NCI-H1417 treated with DMSO at 0.1 percent for 48 hours (cell line): ENCODE data around the gene AEBP1.
"Not testable (repeated sequence)": the region's sequence is repeated elsewhere in the genome, so short reads cannot be mapped to it uniquely, and the experiment has no call there.

Experiments
- DNase-seq: peaks from one replicate; lab custom pipeline; 2025; lab: John Stamatoyannopoulos, UW

AEBP1 gene

DNA sequence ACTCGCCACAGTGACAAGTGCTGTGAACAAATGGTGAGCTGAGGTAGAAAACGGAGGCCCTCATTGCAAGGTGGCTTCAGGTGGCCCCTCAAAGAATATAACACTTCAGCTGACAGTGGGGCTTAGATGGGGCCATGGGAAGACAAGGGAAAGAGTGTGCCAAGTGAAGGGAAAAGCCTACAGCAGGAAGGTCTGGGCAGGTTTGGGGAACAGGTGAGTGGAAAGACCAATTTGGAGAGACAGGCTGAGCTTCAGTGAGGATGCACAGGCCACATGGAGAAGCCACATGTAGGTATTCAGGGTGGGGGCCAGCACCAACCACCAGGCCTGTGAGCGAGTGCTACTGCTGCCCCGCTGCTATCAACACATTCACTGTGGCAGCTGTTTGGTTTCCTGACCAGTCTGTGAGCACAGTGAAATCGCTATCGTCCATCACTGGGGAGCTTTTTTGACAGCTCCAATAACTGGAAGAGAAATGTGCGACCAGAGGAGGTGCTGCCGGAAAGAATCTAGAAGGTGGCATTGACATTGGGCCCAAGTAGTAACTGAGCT is 15.8 kb downstream of the AEBP1 start:
- DNase-seq, result no peak

DNA sequence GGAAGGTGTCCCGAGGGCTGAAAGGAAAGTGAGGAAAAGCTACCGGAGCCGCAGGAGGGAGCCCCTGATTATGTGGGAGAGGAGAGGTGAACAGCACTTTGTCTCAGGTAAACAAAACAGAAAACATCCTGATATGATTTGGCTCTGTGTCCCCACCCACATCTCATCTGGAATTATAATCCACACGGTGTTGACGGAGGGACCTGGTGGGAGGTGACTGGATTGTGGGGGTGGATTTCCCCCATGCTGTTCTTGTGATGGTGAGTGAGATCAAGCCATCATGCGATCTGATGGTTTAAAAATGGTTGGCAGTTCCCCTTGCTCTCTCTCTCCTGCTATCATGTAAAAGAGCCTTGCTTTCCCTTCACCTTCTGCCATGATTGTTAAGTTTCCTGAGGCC is 16.2 kb downstream of the AEBP1 start:
- no peak for DNase-seq

DNA sequence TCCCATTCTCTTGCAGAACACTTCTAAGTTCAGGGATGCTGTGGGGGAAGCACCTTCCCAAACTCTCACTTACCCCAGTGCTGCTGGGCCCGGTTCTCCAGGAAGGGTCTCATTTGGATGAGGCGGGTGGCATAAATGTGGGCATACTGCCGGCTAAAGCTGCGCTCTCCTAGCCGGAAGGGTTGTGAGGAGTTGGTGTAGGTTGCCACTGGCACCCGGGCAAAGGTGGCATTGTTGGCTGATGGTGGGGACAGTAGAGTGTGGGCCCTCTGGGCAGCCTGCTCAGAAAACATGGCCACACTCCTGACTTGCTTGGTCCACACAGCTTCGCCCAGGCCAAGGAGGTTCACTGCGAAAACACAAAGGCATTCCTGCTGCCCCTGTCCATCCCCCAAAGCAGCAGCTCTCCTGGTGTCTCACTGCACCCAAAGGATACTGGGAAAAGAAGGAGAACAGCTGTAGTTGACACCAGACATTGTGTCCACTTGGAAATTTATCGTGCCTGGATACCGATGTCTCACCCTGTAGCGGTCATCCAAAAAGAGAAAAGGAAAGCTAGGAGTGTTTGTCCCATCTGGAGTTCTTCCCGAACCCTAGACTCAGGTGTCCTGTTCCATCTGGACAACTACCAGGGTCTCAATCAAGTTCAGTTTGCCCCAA is 17.7 kb downstream of the AEBP1 start:
- DNase-seq, result no peak

DNA sequence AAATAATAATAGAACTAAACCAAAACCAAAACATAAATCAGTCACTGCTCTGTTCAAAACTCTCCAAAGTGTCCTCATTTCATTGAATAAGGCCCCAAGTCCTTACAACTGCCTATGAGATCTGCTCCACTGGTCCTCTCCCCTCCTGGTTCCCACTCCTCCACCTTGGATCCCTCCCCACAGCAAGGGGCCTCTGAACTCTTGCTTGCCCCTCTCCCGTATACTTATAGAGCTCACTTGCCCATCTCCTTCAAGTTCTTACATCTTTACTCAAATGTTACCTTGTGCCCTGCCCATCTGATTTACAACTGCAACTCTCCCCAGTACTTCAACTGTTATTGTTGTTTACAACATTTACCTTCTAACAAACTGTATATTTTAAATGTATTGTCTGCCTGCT is 18.4 kb downstream of the AEBP1 start:
- DNase-seq, result no peak

DNA sequence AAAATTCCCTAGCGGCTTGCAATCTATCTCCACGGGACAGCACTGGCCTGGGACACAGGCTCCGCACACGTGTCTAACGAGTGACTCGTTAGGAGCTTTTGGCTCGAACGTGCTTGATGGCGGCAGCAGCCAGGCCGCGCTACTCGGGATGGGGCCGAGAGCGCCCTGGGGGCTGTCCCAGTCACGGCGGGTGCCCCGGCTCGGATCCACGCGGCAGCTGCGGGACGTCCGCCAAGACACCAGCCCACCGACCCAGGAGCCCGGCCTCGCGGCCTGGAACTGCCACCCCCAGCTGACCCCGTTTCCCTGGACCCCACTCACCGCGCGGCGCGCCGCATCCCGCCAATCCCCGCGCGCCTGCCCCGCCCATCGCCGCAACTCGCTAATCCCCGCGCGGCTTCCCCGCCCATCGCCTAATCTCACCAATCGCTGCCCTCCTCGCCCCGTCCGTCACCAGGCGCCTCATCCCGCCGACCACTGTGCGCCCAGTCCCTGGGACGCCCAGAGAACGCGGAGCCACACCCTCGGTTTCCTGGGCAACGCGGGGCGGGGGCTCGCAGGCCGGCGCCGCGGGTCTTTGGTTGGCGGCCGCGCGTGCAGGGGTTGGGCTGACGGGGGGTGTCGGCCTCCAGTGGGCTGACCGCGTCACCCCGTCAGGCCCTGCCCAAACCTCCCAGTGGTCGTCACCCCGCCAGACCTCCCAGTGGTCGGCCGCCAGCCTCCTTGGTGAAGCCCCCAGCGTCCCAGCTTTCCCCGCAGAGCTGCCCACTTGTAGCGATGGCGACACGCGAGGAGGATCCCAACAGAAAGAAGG is 19.3 kb downstream of the AEBP1 start, which contains the start of gene POLD2:
TSS of gene POLD2 (minus strand) at position 359 of the 814 bp plus-strand sequence. CDS start 1,495 bp downstream, outside the sequence.
- DNase-seq, result peak; percentile 89

DNA sequence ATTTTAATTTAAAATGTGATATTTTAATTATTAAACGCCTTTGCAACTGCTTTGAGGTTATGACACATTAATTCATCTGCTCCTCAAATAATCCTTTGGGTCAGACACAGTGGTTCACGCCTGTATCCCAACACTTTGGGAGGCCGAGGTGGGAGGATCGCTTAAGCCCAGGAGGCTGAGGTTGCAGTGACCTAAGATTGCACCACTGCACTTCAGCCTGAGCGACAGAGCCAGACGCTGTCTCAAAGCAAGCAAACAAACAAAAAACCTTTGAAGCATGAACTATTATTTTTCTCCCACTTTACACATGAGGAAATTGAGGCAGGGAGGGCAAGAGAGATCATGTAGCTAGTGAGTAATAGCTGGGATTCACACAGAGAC is 20.7 kb downstream of the AEBP1 start:
- DNase-seq, result no peak

DNA sequence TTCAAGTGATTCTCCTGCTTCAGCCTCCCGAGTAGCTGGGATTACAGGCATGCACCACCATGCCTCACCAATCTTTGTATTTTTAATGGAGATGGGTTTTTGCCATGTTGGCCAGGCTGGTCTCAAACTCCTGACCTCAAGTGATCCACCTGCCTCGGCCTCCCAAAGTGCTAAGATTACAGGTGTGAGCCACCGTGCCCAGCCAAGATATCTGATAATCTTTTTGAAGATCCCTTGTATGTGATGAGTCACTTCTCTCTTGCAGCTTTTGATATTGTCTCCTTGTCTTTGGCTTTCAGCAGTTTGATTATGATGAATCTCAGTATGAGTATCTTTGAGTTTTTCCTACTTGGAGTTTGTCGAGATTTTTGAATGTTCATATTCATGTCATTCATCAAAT is 22.4 kb downstream of the AEBP1 start:
- DNase-seq, result not testable (repeated sequence)

DNA sequence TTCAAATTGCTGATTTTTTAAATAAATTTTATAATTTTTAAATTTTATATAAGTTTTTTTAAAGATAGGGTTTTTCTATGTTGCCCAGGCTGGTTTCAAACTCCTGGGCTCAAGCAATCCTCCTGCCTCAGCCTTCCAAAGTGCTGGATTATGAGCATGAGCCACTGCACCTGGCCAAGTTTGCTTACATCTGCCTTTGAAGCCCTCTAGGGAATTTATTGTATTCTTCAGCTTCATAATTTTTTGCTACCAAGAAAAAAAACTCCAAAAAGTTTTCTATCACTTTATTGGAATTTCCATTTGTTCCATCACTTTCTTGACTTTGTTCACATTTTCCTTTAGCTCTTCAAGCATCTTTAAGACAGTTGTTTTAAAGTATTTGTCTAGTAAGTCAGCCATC is 23.0 kb downstream of the AEBP1 start:
- DNase-seq, result no peak

DNA sequence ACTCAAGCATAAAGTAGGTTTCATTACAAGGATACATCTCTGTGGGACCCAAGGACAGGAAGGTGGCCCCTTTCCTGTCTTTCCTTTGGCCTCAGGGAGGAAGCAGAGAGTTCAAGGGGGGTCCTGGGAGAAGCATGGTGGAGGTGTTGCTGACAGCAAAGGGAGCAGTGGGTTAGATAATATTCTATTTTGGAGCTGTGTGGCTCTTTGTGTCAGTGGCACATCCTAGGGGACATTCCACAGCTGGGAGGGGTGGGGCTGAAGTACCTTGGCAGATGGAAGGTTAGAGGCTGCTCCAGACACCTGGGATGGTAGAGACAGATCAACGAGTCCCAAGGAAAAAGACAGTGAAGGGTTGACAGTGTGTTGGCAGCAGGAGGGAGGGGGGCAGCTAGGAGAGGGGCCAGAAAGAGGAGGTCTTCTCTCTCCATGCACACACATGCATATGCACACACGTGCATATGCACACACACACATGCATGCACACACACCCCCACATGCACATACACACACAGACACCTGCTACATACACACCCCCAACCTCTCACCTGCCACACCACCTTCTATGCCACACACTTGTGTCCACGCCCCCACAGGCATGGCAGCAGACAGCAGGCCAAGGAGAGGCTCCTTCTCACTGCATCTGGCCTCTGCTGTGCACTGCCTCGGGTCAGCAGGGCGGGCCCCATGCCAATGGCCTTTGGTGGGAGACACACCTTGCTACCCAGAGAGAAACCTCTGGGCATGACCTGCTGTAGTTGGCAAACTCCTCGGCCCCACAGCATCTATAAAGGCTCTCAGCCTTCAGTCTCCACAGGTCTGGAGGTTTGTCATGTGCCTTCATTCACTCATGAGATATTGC is 24.8 kb downstream of the AEBP1 start:
- DNase-seq, result no peak

DNA sequence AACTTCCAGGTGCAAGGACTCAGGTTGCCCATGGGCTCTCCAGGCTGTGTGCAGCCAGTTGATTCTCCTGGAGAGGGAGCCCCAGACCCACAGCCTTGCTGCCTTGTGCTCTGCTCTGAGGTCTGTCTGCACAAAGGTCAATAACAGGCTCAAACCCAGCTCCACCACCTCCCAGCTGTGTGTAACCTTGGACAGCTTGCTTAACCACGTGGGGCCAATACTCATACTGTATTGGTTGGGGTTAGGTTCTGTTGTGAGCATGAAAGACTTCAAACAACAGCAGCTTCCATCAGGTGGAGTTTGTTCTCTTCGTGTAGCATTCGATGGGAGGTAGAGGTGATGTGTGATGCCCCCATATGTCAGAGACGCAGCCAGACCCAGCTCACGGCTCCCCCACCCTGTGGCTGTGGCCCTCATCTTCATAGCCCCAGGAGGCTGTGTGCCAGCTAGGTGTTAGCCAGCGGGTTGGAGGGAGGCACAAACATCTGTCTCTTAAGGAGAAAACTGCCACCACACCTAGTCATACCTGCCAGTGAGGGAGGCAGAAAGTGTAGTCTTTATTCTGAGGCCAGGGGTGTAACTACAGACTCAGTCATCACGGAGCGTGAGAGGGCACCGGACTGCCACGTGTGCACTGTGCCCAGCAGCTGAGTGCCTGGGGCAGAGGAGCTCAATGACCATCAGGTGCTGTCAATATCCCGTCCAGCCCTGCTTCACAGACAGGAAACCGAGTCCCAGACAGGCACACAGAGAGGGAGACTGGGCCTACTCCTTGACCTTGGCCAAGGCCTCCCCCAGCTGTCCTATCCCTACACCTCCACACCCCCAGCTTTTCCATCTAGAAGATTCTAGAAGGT is 27.3 kb downstream of the AEBP1 start:
- DNase-seq, result no peak

DNA sequence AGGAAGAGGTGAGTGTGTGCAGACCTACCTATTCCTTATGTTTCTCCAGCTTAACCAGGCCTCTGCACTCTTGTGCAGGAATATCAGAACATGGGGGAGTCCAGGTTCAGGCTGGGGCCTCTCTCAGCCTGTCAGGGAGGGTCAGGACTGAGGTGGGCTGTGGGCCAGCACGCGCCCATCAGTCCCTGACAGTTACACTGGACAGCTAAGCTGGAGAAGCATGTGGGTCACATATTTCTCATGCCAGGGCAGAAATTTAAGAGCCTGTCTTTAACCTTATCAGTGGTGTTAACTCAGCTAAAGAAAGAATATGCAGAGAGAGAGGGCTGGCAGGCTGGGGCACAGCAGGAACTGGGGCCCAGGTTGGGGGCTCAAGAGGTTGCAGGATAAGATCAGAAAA is 27.9 kb downstream of the AEBP1 start:
- DNase-seq, result no peak

DNA sequence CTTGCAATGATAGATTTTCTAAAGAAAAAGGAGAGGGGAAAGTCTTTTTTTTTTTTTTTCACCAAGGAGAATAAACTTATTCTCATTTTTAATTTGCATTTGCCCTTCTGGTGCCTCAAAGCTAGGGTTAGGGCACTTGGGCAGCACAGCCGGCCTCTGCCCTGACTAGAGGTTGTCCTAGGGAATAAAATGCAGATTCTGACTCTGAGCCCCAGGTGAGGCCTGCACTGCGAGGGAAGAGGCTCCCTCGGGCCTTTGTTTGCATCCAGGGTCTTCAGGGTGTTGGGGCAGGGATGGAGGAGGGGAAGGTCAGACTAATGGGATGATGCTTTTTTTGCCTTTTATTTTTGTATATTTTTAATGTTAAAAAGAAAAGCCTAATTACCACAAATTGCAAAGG is 29.1 kb downstream of the AEBP1 start:
- DNase-seq, result no peak

DNA sequence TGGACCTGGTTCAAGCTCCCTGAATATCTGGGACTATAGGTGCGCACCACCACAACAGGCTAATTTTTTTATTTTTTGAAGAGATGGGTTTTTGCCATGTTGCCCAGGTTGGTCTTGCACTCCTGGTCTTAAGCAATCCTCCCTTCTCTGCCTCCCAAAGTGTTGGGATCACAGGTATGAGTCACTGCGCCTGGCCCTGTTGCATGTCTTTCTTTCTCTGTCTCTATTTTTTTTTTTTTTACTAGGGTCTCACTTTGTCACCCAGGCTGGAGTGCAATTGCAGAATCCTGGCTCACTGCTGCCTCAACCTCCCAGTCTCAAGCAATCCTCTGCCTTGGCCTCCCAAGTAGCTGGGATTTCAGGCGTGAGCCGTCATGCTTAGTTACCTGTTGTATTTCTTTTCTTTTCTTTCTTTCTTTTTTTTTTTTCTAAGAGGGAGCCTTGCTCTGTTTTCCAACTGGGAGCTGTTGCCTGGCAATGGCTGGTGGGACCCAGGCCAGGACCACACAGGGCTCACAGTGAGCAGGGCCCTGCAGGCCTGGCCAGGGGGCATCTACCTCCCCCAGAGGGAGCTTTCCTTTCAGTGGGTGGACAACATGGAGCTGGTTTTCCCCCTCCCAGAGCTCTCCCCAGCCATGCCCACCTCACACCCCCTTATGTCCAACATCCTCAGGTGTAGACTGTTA is 30.9 kb downstream of the AEBP1 start:
- no peak for DNase-seq

DNA sequence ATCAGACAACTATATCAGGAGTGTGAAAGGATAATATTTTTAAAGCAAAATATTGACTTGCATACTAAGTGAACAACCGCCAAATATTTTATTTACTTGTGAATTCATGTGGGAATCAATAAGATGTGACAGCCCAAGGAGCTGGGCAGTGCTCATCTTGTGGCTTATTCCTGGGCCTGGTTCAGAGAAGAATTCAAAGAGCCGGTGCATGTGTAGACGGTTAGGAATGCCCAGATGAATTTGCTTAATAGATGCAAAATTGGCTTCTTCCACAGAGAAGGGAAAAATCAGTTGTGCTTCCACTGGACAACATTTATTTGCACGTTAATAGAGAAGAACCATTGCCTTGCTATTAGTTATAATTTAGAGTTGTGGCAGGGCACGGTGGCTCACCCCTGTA is 32.6 kb downstream of the AEBP1 start:
- DNase-seq, result no peak

DNA sequence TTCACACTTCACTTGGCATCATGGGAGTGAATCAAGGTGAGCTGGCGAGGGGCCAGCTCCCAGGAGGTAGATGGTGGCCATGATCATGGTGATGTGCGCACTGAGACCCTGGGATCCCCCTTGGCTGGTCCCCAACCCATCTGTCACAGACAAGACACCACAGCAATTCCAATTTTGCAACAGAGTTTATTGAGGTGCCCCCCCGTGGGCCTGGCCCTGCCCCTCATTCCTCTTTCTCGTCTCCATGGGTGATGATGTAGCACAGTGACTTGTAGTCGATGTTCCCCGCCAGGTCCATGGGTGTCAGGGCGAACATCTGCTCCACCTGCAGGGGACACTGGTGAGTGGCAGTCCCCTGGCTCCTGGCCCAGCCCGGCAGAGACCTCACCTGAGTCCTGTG is 34.6 kb downstream of the AEBP1 start:
- no peak for DNase-seq

DNA sequence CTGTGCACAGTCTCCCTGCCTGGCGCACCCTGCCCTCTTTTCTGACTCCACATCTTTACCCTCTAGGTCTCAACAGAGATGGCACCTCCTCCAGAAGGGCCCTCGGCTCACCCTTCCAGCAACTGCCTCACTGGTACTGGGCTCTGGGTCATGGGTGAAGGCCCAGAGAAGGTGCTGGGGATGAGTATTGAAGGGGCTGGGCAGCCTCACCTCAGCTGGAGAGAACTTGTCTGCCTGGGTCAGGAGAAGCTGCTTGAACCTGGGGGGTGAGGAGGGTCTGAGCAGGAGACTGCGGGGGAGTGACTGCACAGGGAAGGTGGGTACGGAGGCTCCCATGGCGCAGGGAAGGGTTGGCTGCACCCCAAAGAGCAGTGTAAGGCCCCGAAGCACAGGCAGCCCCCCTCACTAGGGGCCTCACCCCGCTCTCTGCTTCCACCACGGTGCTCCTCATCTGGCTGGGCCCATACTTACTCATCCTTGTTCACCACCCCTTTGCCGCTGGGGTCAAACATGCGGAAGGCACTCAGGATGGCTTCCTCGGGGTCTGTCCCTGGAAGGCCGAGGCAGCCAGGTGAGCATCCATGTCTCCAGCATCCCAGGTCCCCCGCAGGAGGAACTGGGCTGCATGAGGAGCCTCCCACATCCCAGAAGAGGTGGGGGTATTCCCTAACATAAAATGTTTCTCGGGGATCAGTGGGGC is 35.3 kb downstream of the AEBP1 start:
- no peak for DNase-seq

DNA sequence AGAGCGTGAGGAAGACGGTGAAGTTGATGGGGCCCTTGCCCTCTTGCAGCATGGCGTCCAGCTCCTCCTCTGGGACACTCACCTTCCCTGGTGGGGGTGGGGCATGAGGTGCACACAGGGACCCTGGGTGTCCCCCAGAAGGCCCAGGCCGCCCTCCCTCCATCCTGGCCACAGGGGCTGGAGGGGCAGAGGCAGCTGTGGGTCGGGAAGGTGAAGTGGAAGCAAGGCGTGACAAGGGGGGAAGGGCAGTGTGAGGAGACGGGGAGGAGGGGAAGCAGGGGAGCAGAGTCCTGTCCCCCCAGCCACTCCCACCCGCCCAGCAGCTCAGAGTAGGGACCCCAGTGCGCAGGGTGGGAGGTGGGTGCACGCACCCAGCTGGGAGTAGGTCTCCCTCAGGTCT is 36.2 kb downstream of the AEBP1 start:
- DNase-seq, result no peak

DNA sequence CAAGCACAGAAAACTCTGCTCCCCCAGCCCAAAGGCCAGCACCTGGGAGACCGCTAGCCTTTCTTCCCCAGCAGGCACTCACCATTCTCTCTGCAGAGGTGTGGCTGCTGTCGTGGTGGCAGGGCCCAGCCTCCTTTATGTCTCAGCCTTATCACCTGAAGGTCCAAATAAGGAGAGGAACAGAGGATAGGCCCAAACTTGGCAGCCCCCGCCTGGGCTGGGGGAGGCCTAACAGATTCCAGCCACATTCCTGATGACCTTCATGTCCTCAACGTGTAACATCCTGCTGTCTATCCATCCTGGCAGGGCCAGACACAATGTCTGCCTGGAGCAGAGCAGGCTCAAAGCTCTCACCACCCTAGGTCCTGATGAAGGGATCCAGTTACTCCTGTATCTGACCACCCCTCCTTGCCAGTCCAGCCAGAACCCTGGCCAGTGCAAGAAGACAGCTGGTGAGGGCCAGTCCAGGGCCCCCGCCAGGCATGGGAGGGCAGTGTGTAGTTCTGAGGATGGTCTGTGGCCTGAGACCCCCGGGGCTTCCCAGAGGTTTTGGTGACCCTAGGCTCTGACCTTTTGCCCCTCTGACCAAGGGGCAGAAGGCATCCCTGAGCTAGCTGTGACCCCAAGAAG is 37.2 kb downstream of the AEBP1 start, which contains the start of gene MYL7:
TSS of gene MYL7 (minus strand) at position 112 of the 630 bp plus-strand sequence. CDS start at position 85, 27 bp downstream.
- DNase-seq, result no peak

DNA sequence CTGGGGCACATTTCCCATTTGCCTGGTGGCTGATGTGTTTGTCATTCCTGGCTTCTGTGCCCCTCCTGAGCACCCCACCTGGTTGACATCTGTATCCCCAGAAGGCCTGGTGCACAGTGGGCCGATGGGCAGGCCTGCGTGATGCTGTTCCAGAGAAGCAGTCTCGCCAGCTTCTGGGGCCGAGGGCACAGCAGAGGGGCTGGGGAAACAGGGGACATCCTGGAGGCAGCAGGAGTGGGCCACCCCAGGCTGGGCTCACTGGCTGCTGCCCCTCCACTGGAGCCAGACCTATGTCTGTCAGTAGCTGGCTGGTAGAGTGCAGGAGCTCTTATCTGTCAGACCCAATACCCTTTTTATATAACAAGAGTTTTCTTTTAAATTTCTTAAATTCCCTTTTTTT is 37.9 kb downstream of the AEBP1 start:
- DNase-seq, result no peak
